ENCODE data around the gene MOB4. TPM values are rescaled to one million over a fixed set of nuclear protein-coding genes. Genes with fewer than 3 reads are reported as not detected.

MOB4 gene
- total and polyA plus RNA-seq, 7 experiments from 2014 or later: 16.1 to 39.6 (median 18.2) TPM

DNA sequence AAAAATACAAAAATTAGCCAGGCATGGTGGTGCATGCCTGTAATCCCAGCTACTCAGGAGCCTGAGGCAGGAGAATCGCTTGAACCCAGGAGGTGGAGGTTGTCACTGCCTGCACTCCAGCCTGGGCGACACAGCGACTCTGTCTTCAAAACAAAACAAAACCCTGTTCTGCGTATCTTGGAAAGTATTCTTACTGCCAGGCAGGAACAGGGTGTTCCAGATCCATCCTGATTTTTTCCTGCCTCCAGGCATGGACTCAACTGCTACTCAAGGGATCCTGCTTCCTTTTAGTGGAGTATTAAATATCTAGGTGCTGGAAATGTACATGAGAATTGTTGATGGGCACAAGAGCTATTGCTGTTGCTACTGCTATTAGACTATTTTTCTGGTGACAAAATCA, 28.5 kb upstream of the MOB4 start:
- CTCF ChIA-PET: no interaction called here
- POLR2A ChIA-PET: interaction anchor here (1.0 kb wide), 1 partner anchor 13 kb away, joined by 4 read pairs; the partner anchor contains the start of gene HSPE1
- peaks cover 13 to 62% (median 42%) of the 10 kb centered on the region in 5 donors for H3K36me3 Mint-ChIP-seq
- ATAC-seq (no peak), DNase-seq (no peak)
- H3K9me3 ChIP-seq (ENCODE audit: control insufficient read depth in 2 of 3, low read length in 3 of 3): peaks cover 0 to 13% (median 6%) of the 10 kb centered on the region in 3 experiments
- H3K4me3 Mint-ChIP-seq: no peak overlapping the region
- peaks cover 22 to 62% (median 35%) of the 10 kb centered on the region in 3 experiments for H3K36me3 ChIP-seq (ENCODE audit: control insufficient read depth in 2 of 3, insufficient read depth in 3 of 3, low read length in 3 of 3)
- no peaks in the 10 kb centered on the region for H3K27me3 Mint-ChIP-seq
- peak overlapping the region in 4 of 9 donors; percentile 10 to 76 (median 50) for H3K27ac Mint-ChIP-seq
- no peaks in the 10 kb centered on the region for H3K27me3 ChIP-seq (ENCODE audit: control insufficient read depth in 2 of 2, insufficient read depth in 2 of 2, low read length in 2 of 2)
- intact Hi-C loops (cut with micrococcal nuclease): no loop called here
- H3K27ac ChIP-seq (ENCODE audit: low read depth, low read length): no peak overlapping the region
- peaks cover 0 to 10% (median 0%) of the 10 kb centered on the region in 7 donors for H3K4me1 Mint-ChIP-seq
- H3K9me3 Mint-ChIP-seq: peaks cover 0 to 27% (median 7%) of the 10 kb centered on the region in 11 donors
- H3K4me3 ChIP-seq (ENCODE audit: low read length): no peak overlapping the region
- H3K4me1 ChIP-seq (ENCODE audit: control insufficient read depth in 2 of 2, insufficient read depth in 2 of 2, low read length in 2 of 2): no peaks in the 10 kb centered on the region

DNA sequence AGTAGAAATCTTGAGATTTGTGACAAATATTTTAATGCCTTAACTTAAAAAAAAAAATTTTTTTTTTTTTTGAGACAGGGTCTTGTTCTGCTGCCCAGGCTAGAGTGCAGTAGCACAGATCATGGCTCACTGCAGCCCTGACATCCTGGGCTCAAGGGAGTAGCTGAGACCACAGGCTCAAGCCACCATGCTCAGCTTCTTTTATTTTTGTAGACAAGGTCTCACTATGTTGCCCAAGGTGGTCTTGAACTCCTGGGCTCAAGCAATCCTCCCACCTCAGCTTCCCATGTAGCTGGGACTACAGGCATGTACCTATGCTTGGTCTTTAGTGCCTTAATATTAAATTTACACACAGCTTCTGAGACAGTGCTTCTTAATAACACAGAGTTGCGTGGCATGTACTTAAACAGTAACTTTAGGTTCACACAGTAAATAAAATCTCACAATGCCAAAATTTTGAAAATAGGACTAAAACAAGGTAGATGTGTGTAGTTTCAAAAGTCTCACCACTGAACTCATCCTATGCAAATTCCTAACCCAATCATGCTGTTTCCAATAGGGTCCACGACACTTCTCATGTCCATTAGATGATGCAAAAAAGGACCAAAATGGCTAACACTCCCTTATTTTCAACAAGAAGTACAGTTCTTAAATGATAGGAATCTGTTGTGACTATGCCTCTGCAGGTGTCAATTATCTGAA, 20.3 kb upstream of the MOB4 start:
- H3K4me1 ChIP-seq (ENCODE audit: control insufficient read depth in 2 of 2, insufficient read depth in 2 of 2, low read length in 2 of 2): peaks cover 7 to 27% of the 10 kb centered on the region in 2 donors
- intact Hi-C loops (cut with micrococcal nuclease): loop anchor here (5.0 to 10.0 kb wide), 6 partner anchors 78 to 1321 kb away; partner anchors contain the start of genes GTF3C3 (in 1 of the 2), PGAP1 (in 1 of the 2) and STK17B (in 1 of the 2)
- no peaks in the 10 kb centered on the region for H3K9me3 ChIP-seq (ENCODE audit: control insufficient read depth in 2 of 3, low read length in 3 of 3)
- ATAC-seq (no peak), DNase-seq (no peak)
- H3K36me3 ChIP-seq (ENCODE audit: control insufficient read depth in 2 of 3, insufficient read depth in 3 of 3, low read length in 3 of 3): peaks cover 10 to 61% (median 30%) of the 10 kb centered on the region in 3 experiments
- CTCF ChIA-PET: interaction anchor here (1.4 kb wide), 1 partner anchor 210 kb away, joined by 5 read pairs; the partner anchor contains the start of gene MARS2
- Mint-ChIP-seq H3K27ac (peak overlapping the region in 8 of 9 donors; percentile 1 to 98 (median 63)), H3K4me3 (peak overlapping the region in 2 of 10 donors; percentile 49 to 84), H3K9me3 (no peaks in the 10 kb centered on the region), H3K36me3 (peaks cover 4 to 48% (median 19%) of the 10 kb centered on the region in 5 donors), H3K4me1 (peaks cover 12 to 49% (median 37%) of the 10 kb centered on the region in 7 donors), H3K27me3 (no peaks in the 10 kb centered on the region)
- POLR2A ChIA-PET: interaction anchor here (0.7 to 1.9 kb wide), 3 partner anchors 18 to 376 kb away, joined by 3 to 8 read pairs (median 4); partner anchors contain the start of gene MOB4
- H3K4me3 ChIP-seq (ENCODE audit: low read length): no peak overlapping the region
- no peak overlapping the region for H3K27ac ChIP-seq (ENCODE audit: low read depth, low read length)
- H3K27me3 ChIP-seq (ENCODE audit: control insufficient read depth in 2 of 2, insufficient read depth in 2 of 2, low read length in 2 of 2): no peaks in the 10 kb centered on the region

DNA sequence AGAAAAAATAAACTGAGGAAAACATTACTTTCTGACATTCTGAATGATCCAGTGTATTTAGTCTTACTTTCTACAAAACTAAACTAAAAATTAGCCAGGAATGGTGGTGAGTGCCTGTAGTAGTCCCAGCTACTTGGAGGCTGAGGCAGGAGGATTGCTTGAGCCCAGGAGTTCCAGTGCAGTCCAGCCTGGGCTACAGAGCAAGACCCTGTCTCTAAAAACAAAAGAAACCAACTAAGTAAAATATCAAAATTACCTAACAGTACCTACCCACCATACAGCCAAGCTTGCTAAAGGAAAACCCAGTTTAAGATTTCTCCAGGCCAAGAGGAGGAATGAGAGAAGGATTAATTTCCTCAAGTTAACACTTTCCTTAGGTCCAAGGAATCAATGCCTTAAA, 19.2 kb upstream of the MOB4 start:
- Mint-ChIP-seq H3K27me3 (no peaks in the 10 kb centered on the region), H3K4me1 (peaks cover 21 to 58% (median 46%) of the 10 kb centered on the region in 7 donors), H3K4me3 (peak overlapping the region in 9 of 10 donors; percentile 10 to 100 (median 91)), H3K27ac (peak overlapping the region; percentile 8 to 98 (median 87)), H3K9me3 (no peaks in the 10 kb centered on the region), H3K36me3 (peaks cover 4 to 52% (median 15%) of the 10 kb centered on the region in 5 donors)
- ChIA-PET POLR2A (interaction anchor here (0.6 to 2.1 kb wide), 5 partner anchors 8 to 513 kb away, joined by 3 to 8 read pairs (median 4); partner anchors contain the start of gene MOB4), CTCF (interaction anchor here (0.7 kb wide), 1 partner anchor 30 kb away, joined by 3 read pairs; no protein-coding TSS in a partner anchor)
- no peak overlapping the region for H3K4me3 ChIP-seq (ENCODE audit: low read length)
- H3K27ac ChIP-seq (ENCODE audit: low read depth, low read length): peak overlapping the region; percentile 90
- peaks cover 13 to 30% of the 10 kb centered on the region in 2 donors for H3K4me1 ChIP-seq (ENCODE audit: control insufficient read depth in 2 of 2, insufficient read depth in 2 of 2, low read length in 2 of 2)
- no peaks in the 10 kb centered on the region for H3K27me3 ChIP-seq (ENCODE audit: control insufficient read depth in 2 of 2, insufficient read depth in 2 of 2, low read length in 2 of 2)
- intact Hi-C loops (cut with micrococcal nuclease): loop anchor here (5.0 to 10.0 kb wide), 6 partner anchors 79 to 1322 kb away; partner anchors contain the start of genes GTF3C3 (in 1 of the 2), PGAP1 (in 1 of the 2) and STK17B (in 1 of the 2)
- ATAC-seq: no peak
- no peak for DNase-seq
- H3K36me3 ChIP-seq (ENCODE audit: control insufficient read depth in 2 of 3, insufficient read depth in 3 of 3, low read length in 3 of 3): peaks cover 3 to 51% (median 22%) of the 10 kb centered on the region in 3 experiments
- H3K9me3 ChIP-seq (ENCODE audit: control insufficient read depth in 2 of 3, low read length in 3 of 3): no peaks in the 10 kb centered on the region

DNA sequence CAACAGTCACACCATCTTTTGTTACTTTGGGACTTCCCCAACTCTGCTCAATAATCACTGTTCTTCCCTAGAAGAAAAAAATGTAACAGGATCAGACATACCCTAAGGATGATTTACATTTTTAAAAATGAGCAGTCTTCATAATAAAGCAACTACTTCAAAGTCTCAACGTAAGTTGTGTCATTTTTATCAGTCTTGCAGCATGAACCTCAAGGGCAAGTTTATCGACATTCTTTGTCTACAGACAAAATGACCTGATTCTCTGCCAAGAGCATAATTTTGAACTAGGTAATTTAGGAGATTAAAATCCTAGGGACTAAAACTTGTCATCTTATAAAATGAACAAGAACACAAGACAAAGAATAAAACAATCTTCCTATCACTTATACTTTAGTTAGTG, 18.5 kb upstream of the MOB4 start:
- Histone ChIP-seq H3K4me3 (ENCODE audit: low read length) (no peak overlapping the region), H3K9me3 (ENCODE audit: control insufficient read depth in 2 of 3, low read length in 3 of 3) (no peaks in the 10 kb centered on the region), H3K27me3 (ENCODE audit: control insufficient read depth in 2 of 2, insufficient read depth in 2 of 2, low read length in 2 of 2) (no peaks in the 10 kb centered on the region), H3K4me1 (ENCODE audit: control insufficient read depth in 2 of 2, insufficient read depth in 2 of 2, low read length in 2 of 2) (peaks cover 17 to 34% of the 10 kb centered on the region in 2 donors), H3K36me3 (ENCODE audit: control insufficient read depth in 2 of 3, insufficient read depth in 3 of 3, low read length in 3 of 3) (peaks cover 3 to 44% (median 20%) of the 10 kb centered on the region in 3 experiments), H3K27ac (ENCODE audit: low read depth, low read length) (peak overlapping the region; percentile 90)
- ATAC-seq (no peak), DNase-seq (no peak)
- no peaks in the 10 kb centered on the region for H3K9me3 Mint-ChIP-seq
- intact Hi-C loops (cut with micrococcal nuclease): loop anchor here (5.0 to 10.0 kb wide), 6 partner anchors 80 to 1323 kb away; partner anchors contain the start of genes GTF3C3 (in 1 of the 2), PGAP1 (in 1 of the 2) and STK17B (in 1 of the 2)
- H3K27ac Mint-ChIP-seq: peak overlapping the region; percentile 83 to 98 (median 94)
- no peaks in the 10 kb centered on the region for H3K27me3 Mint-ChIP-seq
- peaks cover 7 to 57% (median 21%) of the 10 kb centered on the region in 5 donors for H3K36me3 Mint-ChIP-seq
- peaks cover 28 to 64% (median 52%) of the 10 kb centered on the region in 7 donors for H3K4me1 Mint-ChIP-seq
- ChIA-PET POLR2A (interaction anchor here (1.0 to 4.3 kb wide), 5 partner anchors 9 to 62 kb away, joined by 4 to 49 read pairs (median 8); partner anchors contain the start of genes MOB4 and SF3B1), CTCF (no interaction called here)
- H3K4me3 Mint-ChIP-seq: peak overlapping the region; percentile 47 to 100 (median 92)

DNA sequence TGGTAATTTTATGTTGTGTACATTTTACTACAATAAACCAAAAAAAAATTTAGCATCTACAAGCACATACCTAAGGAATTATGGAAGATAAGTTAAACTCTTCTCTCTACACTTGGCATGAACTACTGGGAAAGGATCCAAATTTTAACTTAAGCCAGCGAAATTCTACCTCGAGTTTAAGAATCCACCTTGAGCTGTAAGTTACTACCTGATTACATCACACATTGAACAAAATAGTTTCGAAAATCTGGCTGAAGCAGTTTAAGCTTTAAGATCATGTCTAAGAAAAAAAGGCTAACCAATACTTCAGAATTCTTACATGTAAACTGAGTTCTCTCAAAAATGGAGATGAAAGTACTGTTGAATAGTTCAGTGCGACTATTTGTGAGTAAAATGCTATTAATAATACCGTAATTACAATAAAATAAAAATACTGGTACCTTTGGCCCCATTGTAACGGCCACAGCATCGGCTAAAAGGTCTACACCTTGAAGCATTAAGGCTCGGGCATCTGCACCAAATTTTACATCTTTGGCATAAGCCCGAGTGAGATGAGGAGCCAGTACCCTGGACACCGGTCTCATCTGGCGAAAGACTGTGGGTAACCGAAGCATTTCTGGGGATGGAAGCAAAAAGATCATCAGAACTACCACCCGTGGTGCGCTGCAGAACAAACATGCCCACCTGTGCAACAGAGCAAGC, 17.5 kb upstream of the MOB4 start:
- peak overlapping the region; percentile 90 for H3K27ac ChIP-seq (ENCODE audit: low read depth, low read length)
- Mint-ChIP-seq H3K36me3 (peaks cover 4 to 52% (median 22%) of the 10 kb centered on the region in 5 donors), H3K9me3 (no peaks in the 10 kb centered on the region), H3K4me1 (peaks cover 31 to 66% (median 60%) of the 10 kb centered on the region in 7 donors), H3K27me3 (no peaks in the 10 kb centered on the region), H3K4me3 (peak overlapping the region; percentile 84 to 100 (median 94)), H3K27ac (peak overlapping the region; percentile 83 to 98 (median 94))
- ChIA-PET CTCF (interaction anchor here (0.6 to 1.1 kb wide), 2 partner anchors 41 to 89 kb away, joined by 3 to 5 read pairs; no protein-coding TSS in a partner anchor), POLR2A (interaction anchor here (0.6 to 5.3 kb wide), 12 partner anchors 8 to 299 kb away, joined by 3 to 100 read pairs (median 8); partner anchors contain the start of genes COQ10B, MOB4 and SF3B1)
- intact Hi-C loops (cut with micrococcal nuclease): loop anchor here (5.0 to 10.0 kb wide), 6 partner anchors 81 to 1324 kb away; partner anchors contain the start of genes GTF3C3 (in 1 of the 2), PGAP1 (in 1 of the 2) and STK17B (in 1 of the 2)
- H3K27me3 ChIP-seq (ENCODE audit: control insufficient read depth in 2 of 2, insufficient read depth in 2 of 2, low read length in 2 of 2): no peaks in the 10 kb centered on the region
- peaks cover 3 to 35% (median 13%) of the 10 kb centered on the region in 3 experiments for H3K36me3 ChIP-seq (ENCODE audit: control insufficient read depth in 2 of 3, insufficient read depth in 3 of 3, low read length in 3 of 3)
- DNase-seq (no peak), ATAC-seq (no peak)
- H3K4me1 ChIP-seq (ENCODE audit: control insufficient read depth in 2 of 2, insufficient read depth in 2 of 2, low read length in 2 of 2): peaks cover 17 to 41% of the 10 kb centered on the region in 2 donors
- H3K9me3 ChIP-seq (ENCODE audit: control insufficient read depth in 2 of 3, low read length in 3 of 3): no peaks in the 10 kb centered on the region
- H3K4me3 ChIP-seq (ENCODE audit: low read length): peak overlapping the region; percentile 94
